ENCODE data around the gene TFEB.

GRCh38 chr6:41774841-41775240 lies 39.4 kb upstream of the TFEB start:
- TF ChIP-seq, protein P1, sequence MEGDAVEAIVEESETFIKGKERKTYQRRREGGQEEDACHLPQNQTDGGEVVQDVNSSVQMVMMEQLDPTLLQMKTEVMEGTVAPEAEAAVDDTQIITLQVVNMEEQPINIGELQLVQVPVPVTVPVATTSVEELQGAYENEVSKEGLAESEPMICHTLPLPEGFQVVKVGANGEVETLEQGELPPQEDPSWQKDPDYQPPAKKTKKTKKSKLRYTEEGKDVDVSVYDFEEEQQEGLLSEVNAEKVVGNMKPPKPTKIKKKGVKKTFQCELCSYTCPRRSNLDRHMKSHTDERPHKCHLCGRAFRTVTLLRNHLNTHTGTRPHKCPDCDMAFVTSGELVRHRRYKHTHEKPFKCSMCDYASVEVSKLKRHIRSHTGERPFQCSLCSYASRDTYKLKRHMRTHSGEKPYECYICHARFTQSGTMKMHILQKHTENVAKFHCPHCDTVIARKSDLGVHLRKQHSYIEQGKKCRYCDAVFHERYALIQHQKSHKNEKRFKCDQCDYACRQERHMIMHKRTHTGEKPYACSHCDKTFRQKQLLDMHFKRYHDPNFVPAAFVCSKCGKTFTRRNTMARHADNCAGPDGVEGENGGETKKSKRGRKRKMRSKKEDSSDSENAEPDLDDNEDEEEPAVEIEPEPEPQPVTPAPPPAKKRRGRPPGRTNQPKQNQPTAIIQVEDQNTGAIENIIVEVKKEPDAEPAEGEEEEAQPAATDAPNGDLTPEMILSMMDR (IDR thresholded peaks at IDR 0.05) = no peak
- TF ChIP-seq ZFX (IDR thresholded peaks at IDR 0.05; ENCODE audit: borderline replicate concordance) = no peak

All from 22Rv1 (cell line).